ENCODE measurements around the gene ITGA11. TPM values are rescaled to one million over a fixed set of nuclear protein-coding genes. Genes with fewer than 3 reads are reported as not detected.
A peak's percentile ranks its signal among the peaks of the same experiment; 100 is the strongest.

Gene ITGA11
- total and polyA plus RNA-seq, 12 donors = 1.4 to 25.9 (median 12.3) TPM

- TF ChIP-seq CTCF (IDR thresholded peaks at IDR 0.05) = no peak
- H3K36me3 ChIP-seq = peaks cover 0 to 14% (median 0%) of the 10 kb centered on the region in 9 donors
- H3K4me3 ChIP-seq = no peak overlapping the region
- intact Hi-C loops (cut with DNase I) = loop anchor here in 5 of 10 donors (10.0 kb wide), 3 partner anchors 46 to 374 kb away; no protein-coding TSS in a partner anchor
- no peaks in the 10 kb centered on the region for H3K9me3 ChIP-seq
- no peaks in the 10 kb centered on the region for H3K27me3 ChIP-seq
- peak overlapping the region in 3 of 10 donors; percentile 38 to 73 (median 67) for H3K27ac ChIP-seq
- ATAC-seq (no peak), DNase-seq (peak in 1 of 2 donors; percentile 2)
- peaks cover 4 to 50% (median 30%) of the 10 kb centered on the region in 9 donors for H3K4me1 ChIP-seq
- 85 to 86% methylated on average over 6 of the region's 6 CpGs for WGBS, 2 donors
Observed at GRCh38 chr15:68300115-68300940, 131.6 kb downstream of the ITGA11 start.

- Histone ChIP-seq H3K4me1 (peaks cover 4 to 58% (median 37%) of the 10 kb centered on the region in 9 donors), H3K27ac (peak overlapping the region in 8 of 10 donors; percentile 6 to 73 (median 42)), H3K36me3 (peaks cover 0 to 14% (median 0%) of the 10 kb centered on the region in 9 donors), H3K27me3 (no peaks in the 10 kb centered on the region), H3K4me3 (peak overlapping the region in 8 of 10 donors; percentile 12 to 48 (median 37)), H3K9me3 (no peaks in the 10 kb centered on the region)
- peak in 1 of 2 donors; percentile 4 for DNase-seq
- TF ChIP-seq CTCF (IDR thresholded peaks at IDR 0.05) = no peak
- intact Hi-C loops (cut with DNase I) = loop anchor here in 1 of 10 donors (5.0 kb wide), 1 partner anchor 47 kb away; no protein-coding TSS in a partner anchor
- WGBS, 2 donors = 39 to 67% methylated on average over 5 of the region's 5 CpGs
- ATAC-seq = peak in 4 of 8 donors; percentile 22 to 31 (median 24)
Observed at GRCh38 chr15:68299436-68299835, 132.5 kb downstream of the ITGA11 start.

- DNase-seq (peak in 1 of 2 donors; percentile 19), ATAC-seq (peak in 7 of 8 donors; percentile 25 to 84 (median 74))
- intact Hi-C loops (cut with DNase I) = loop anchor here in 1 of 10 donors (5.0 kb wide), 1 partner anchor 47 kb away; no protein-coding TSS in a partner anchor
- no peaks in the 10 kb centered on the region for H3K27me3 ChIP-seq
- no peak for TF ChIP-seq CTCF (IDR thresholded peaks at IDR 0.05)
- H3K9me3 ChIP-seq = no peaks in the 10 kb centered on the region
- peak overlapping the region in 9 of 10 donors; percentile 10 to 48 (median 35) for H3K4me3 ChIP-seq
- peaks cover 4 to 63% (median 37%) of the 10 kb centered on the region in 9 donors for H3K4me1 ChIP-seq
- peaks cover 0 to 17% (median 0%) of the 10 kb centered on the region in 9 donors for H3K36me3 ChIP-seq
- 27 to 48% methylated on average over 6 of the region's 6 CpGs for WGBS, 2 donors
- H3K27ac ChIP-seq = peak overlapping the region in 8 of 10 donors; percentile 6 to 73 (median 42)
Observed at GRCh38 chr15:68298882-68299381, 133.0 kb downstream of the ITGA11 start.

- peaks cover 0 to 23% (median 0%) of the 10 kb centered on the region in 9 donors for H3K36me3 ChIP-seq
- TF ChIP-seq CTCF (IDR thresholded peaks at IDR 0.05) = no peak
- peak overlapping the region in 3 of 10 donors; percentile 33 to 48 (median 45) for H3K4me3 ChIP-seq
- H3K27me3 ChIP-seq = no peaks in the 10 kb centered on the region
- H3K27ac ChIP-seq = peak overlapping the region in 5 of 10 donors; percentile 6 to 73 (median 42)
- DNase-seq = peak in 1 of 2 donors; percentile 0
- WGBS, 2 donors = 88 to 96% methylated on average over 3 of the region's 3 CpGs
- ATAC-seq = no peak
- intact Hi-C loops (cut with DNase I) = loop anchor here in 1 of 10 donors (5.0 kb wide), 1 partner anchor 46 kb away; no protein-coding TSS in a partner anchor
- no peaks in the 10 kb centered on the region for H3K9me3 ChIP-seq
- H3K4me1 ChIP-seq = peaks cover 4 to 69% (median 41%) of the 10 kb centered on the region in 9 donors
Observed at GRCh38 chr15:68298336-68298735, 133.6 kb downstream of the ITGA11 start.
